Fibroblast of pulmonary artery (primary cell): ENCODE results near the gene DPP6.

Experiments
- DNase-seq: peaks from one replicate; pipeline ENCODE4 v3.0.0-alpha.2; 2010; ENCODE audit warnings: low read depth
- H3K4me3 ChIP-seq: replicated peaks from 2 replicates; pipeline ENCODE4 v1.5.1; 2011; ENCODE audit warnings: low read depth, mild to moderate bottlenecking, control low read depth, low read length, moderate library complexity
- CTCF ChIP-seq: IDR thresholded peaks from 2 replicates; pipeline ENCODE4 v1.5.1; 2011; ENCODE audit warnings: mild to moderate bottlenecking, control low read depth, low read length, inconsistent platforms; ENCODE audit errors: missing control alignments

Gene DPP6

GRCh38 chr7:154872811-154873499 lies 820.8 kb downstream of the DPP6 start:
- no peak for DNase-seq
- H3K4me3 ChIP-seq, result no peak overlapping the region
- no peak for TF ChIP-seq CTCF

- no peak overlapping the region for H3K4me3 ChIP-seq
- no peak for TF ChIP-seq CTCF
- no peak for DNase-seq
Observed at GRCh38 chr7:154873500-154874121, 821.4 kb downstream of the DPP6 start.

GRCh38 chr7:154874409-154875113 lies 822.4 kb downstream of the DPP6 start:
- H3K4me3 ChIP-seq, result no peak overlapping the region
- DNase-seq, result no peak
- no peak for TF ChIP-seq CTCF

- TF ChIP-seq CTCF, result no peak
- DNase-seq, result no peak
- no peak overlapping the region for H3K4me3 ChIP-seq
Observed at GRCh38 chr7:154875297-154875696, 823.1 kb downstream of the DPP6 start.

GRCh38 chr7:154876516-154876915 lies 824.3 kb downstream of the DPP6 start:
- TF ChIP-seq CTCF, result no peak
- DNase-seq, result no peak
- H3K4me3 ChIP-seq, result no peak overlapping the region

- DNase-seq, result no peak
- no peak overlapping the region for H3K4me3 ChIP-seq
- no peak for TF ChIP-seq CTCF
Observed at GRCh38 chr7:154877031-154877430, 824.8 kb downstream of the DPP6 start.
